Endodermal cell (in vitro differentiated cells): ENCODE results near the gene ENPP1. TPM values are rescaled to one million over a fixed set of nuclear protein-coding genes. Genes with fewer than 3 reads are reported as not detected.

ENCODE experiments used
- DNase-seq: peaks from one replicate; pipeline ENCODE4 v3.0.0-alpha.2; 2017
- H3K27ac ChIP-seq: 2 replicates; pipeline ENCODE4 v1.5.1; 2013; ENCODE audit warnings: mild to moderate bottlenecking, low read depth, low read length, moderate library complexity
- H3K27me3 ChIP-seq: 2 replicates; pipeline ENCODE4 v1.6.1; 2013; ENCODE audit warnings: mild to moderate bottlenecking, low read length, moderate library complexity; ENCODE audit not compliant: insufficient read depth, control insufficient read depth, poor library complexity, severe bottlenecking
- H3K36me3 ChIP-seq: 2 replicates; pipeline ENCODE4 v1.7.0; 2013; ENCODE audit warnings: mild to moderate bottlenecking, low read length, moderate library complexity; ENCODE audit not compliant: control insufficient read depth, insufficient read depth
- H3K4me1 ChIP-seq: one replicate; pipeline ENCODE4 v1.7.0; 2013; ENCODE audit warnings: low read length; ENCODE audit not compliant: control insufficient read depth, insufficient read depth
- H3K4me3 ChIP-seq: 2 replicates; pipeline ENCODE4 v1.5.1; 2013; ENCODE audit warnings: mild to moderate bottlenecking, low read length, moderate library complexity
- H3K9ac ChIP-seq: 2 replicates; pipeline ENCODE4 v1.6.1; 2013; ENCODE audit warnings: mild to moderate bottlenecking, low read length, moderate library complexity; ENCODE audit not compliant: poor library complexity, severe bottlenecking; ENCODE audit errors: extremely low read depth
- H3K9me3 ChIP-seq: 2 replicates; pipeline ENCODE4 v1.6.1; 2013; ENCODE audit warnings: mild to moderate bottlenecking, low read length, moderate library complexity; ENCODE audit not compliant: control insufficient read depth
- H3K27ac Mint-ChIP-seq: 2 replicates; pipeline ENCODE4 v1.8.0; 2020; ENCODE audit warnings: mixed read lengths
- H3K27me3 Mint-ChIP-seq: 2 replicates; pipeline ENCODE4 v1.8.0; 2021; ENCODE audit warnings: mild to moderate bottlenecking, mixed read lengths; ENCODE audit not compliant: insufficient read depth
- H3K36me3 Mint-ChIP-seq: 2 replicates; pipeline ENCODE4 v1.8.0; 2020; ENCODE audit warnings: low read depth, mixed read lengths
- H3K4me1 Mint-ChIP-seq: 2 replicates; pipeline ENCODE4 v1.8.0; 2020; ENCODE audit warnings: mixed read lengths
- H3K4me3 Mint-ChIP-seq: 2 replicates; pipeline ENCODE4 v1.8.0; 2020; ENCODE audit warnings: mild to moderate bottlenecking, moderate library complexity, mixed read lengths
- H3K9me3 Mint-ChIP-seq: 2 replicates; pipeline ENCODE4 v1.8.0; 2020; ENCODE audit warnings: mild to moderate bottlenecking, mixed read lengths
- WGBS, 2 experiments: methylation state at CpG; one replicate each; pipeline versions ENCODE4 v1.1.5 to v1.1.7; 2013; ENCODE audit warnings: missing lambda C conversion rate in 2 of 2, mixed read lengths in 1 of 2; ENCODE audit not compliant: insufficient coverage in 1 of 2, insufficient read length in 1 of 2; 5-methylcytosine and 5-hydroxymethylcytosine counted together
- total RNA-seq, 2 donors: library from RNA; stranded (reverse); fragmentation: NEBNext Ultra II Directional in 1 of 2; extraction: Animal tissue kit (Norgen Biotek cat#: 25700) in 1 of 2; gene quantifications; 2 replicates in 1 of 2; 3 replicates in 1 of 2; pipeline ENCODE4 v1.2.1, GENCODE V29; 2021
- TF ChIP-seq, protein P1 (sequence below): fragments of 200-600 bp; sonication (generic); conservative IDR thresholded peaks from 2 replicates; pipeline ENCODE4 v1.5.0; 2021; ENCODE audit warnings: antibody characterized with exemption, mild to moderate bottlenecking

Gene ENPP1
- total RNA-seq, 2 donors from 2014 or later, result 11.6 to 16.1 TPM

DNA sequence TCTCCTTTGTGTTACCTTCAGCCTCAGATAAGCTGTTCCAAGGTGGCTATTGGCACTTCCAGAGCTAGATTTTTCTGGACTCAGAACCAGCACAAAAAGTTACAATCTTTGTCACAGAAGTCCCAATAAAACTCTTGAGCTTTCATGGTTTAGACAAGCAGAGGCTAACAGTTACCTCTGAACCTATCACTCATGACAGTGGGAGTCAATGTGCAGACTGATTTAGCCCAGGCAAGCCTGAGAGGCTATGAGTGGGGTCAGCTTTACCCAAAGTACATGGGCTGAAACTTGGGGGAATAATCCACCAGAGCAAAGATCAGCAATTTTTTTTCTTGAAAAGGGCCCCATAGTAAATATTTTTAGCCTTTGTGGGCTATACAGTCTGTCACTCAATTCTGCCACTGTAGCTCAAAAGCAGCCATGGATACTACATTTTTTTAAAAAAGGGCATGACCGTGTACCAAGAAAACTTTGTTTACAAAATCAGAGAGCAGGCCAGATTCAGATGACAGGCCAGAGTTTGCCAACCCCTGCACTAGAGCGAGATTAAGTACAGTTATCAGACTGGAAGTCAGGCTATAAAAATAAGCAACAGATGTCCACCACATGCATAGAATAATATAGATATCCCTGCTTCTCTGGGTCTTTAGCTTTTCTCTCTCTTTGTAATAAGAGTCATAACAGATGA, 123.4 kb downstream of the ENPP1 start:
- H3K9me3 Mint-ChIP-seq, result no peaks in the 10 kb centered on the region
- H3K36me3 Mint-ChIP-seq, result peaks cover 6% of the 10 kb centered on the region
- Histone ChIP-seq H3K4me1 (no peaks in the 10 kb centered on the region), H3K27ac (no peak overlapping the region), H3K4me3 (no peak overlapping the region), H3K27me3 (no peaks in the 10 kb centered on the region), H3K9me3 (no peaks in the 10 kb centered on the region), H3K36me3 (no peaks in the 10 kb centered on the region), H3K9ac (no peak overlapping the region)
- H3K27ac Mint-ChIP-seq, result no peak overlapping the region
- 94 to 96% methylated on average over 2 of the region's 2 CpGs for WGBS, 2 experiments
- no peaks in the 10 kb centered on the region for H3K27me3 Mint-ChIP-seq
- TF ChIP-seq, protein P1, sequence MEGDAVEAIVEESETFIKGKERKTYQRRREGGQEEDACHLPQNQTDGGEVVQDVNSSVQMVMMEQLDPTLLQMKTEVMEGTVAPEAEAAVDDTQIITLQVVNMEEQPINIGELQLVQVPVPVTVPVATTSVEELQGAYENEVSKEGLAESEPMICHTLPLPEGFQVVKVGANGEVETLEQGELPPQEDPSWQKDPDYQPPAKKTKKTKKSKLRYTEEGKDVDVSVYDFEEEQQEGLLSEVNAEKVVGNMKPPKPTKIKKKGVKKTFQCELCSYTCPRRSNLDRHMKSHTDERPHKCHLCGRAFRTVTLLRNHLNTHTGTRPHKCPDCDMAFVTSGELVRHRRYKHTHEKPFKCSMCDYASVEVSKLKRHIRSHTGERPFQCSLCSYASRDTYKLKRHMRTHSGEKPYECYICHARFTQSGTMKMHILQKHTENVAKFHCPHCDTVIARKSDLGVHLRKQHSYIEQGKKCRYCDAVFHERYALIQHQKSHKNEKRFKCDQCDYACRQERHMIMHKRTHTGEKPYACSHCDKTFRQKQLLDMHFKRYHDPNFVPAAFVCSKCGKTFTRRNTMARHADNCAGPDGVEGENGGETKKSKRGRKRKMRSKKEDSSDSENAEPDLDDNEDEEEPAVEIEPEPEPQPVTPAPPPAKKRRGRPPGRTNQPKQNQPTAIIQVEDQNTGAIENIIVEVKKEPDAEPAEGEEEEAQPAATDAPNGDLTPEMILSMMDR, result no peak
- DNase-seq, result no peak
- H3K4me3 Mint-ChIP-seq, result no peak overlapping the region
- H3K4me1 Mint-ChIP-seq, result no peaks in the 10 kb centered on the region

DNA sequence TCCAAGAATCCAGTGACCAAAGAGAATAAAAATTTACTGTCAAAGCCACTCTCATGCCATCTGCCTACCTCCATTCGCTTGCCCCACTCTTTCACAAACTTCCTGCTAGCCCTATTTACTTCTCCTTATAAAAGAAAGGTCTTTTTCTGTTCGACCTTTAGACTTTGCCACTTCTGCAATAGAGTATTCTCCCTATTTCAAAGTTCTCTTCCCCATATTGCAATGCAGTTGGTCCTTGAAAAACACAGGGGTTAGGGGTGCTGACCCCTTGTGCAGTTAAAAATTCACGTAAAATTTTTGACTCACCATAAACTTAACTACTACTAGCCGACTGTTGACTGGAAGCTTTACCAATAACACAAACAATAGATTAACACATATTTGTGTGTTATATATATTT, 128.3 kb downstream of the ENPP1 start:
- Histone ChIP-seq H3K9ac (no peak overlapping the region), H3K9me3 (no peaks in the 10 kb centered on the region), H3K27ac (no peak overlapping the region), H3K36me3 (no peaks in the 10 kb centered on the region), H3K4me1 (no peaks in the 10 kb centered on the region), H3K27me3 (no peaks in the 10 kb centered on the region), H3K4me3 (no peak overlapping the region)
- Mint-ChIP-seq H3K4me3 (no peak overlapping the region), H3K27ac (no peak overlapping the region), H3K9me3 (no peaks in the 10 kb centered on the region), H3K27me3 (no peaks in the 10 kb centered on the region), H3K36me3 (no peaks in the 10 kb centered on the region), H3K4me1 (peaks cover 6% of the 10 kb centered on the region)
- TF ChIP-seq, protein P1, result no peak
- 83 to 93% methylated on average over 3 of the region's 4 CpGs for WGBS, 2 experiments
- no peak for DNase-seq

DNA sequence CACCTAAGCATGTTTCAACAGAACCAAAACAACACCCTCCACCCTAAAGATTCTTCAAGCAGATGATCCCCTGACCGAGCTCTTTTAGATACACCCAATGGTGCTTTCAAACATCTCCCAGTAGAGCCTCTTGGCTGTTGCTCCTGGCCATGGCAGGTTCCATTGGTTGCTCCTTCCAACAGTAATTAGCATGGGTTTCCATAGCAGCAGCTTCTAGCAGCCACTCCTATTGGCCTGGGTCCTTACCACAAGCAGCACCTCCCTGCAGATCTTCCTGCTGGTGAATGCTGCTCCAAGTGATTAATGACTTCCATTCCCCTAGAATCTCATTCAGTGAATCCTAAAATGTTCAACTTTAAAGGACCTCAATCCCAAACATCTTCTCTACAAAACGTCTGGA, 129.4 kb downstream of the ENPP1 start:
- H3K36me3 ChIP-seq, result no peaks in the 10 kb centered on the region
- no peak overlapping the region for H3K27ac ChIP-seq
- H3K27me3 Mint-ChIP-seq, result no peaks in the 10 kb centered on the region
- no peak overlapping the region for H3K27ac Mint-ChIP-seq
- no peaks in the 10 kb centered on the region for H3K36me3 Mint-ChIP-seq
- no peaks in the 10 kb centered on the region for H3K9me3 ChIP-seq
- no peak overlapping the region for H3K9ac ChIP-seq
- H3K4me3 ChIP-seq, result no peak overlapping the region
- TF ChIP-seq, protein P1, result no peak
- H3K4me3 Mint-ChIP-seq, result no peak overlapping the region
- H3K4me1 ChIP-seq, result no peaks in the 10 kb centered on the region
- no peaks in the 10 kb centered on the region for H3K9me3 Mint-ChIP-seq
- H3K27me3 ChIP-seq, result no peaks in the 10 kb centered on the region
- H3K4me1 Mint-ChIP-seq, result peaks cover 6% of the 10 kb centered on the region
- DNase-seq, result no peak
- 56 to 70% methylated on average over 2 of the region's 2 CpGs for WGBS, 2 experiments
